Glomerular visceral epithelial cell (primary cell): Measurements from ENCODE around the gene RPS6KA5.
"Not testable (repeated sequence)": the region's sequence is repeated elsewhere in the genome, so short reads cannot be mapped to it uniquely, and the experiment has no call there.

ENCODE experiments used
- DNase-seq: peaks from one replicate; pipeline ENCODE4 v3.0.0-alpha.2; 2016; ENCODE audit errors: extremely low spot score

RPS6KA5 gene

DNA sequence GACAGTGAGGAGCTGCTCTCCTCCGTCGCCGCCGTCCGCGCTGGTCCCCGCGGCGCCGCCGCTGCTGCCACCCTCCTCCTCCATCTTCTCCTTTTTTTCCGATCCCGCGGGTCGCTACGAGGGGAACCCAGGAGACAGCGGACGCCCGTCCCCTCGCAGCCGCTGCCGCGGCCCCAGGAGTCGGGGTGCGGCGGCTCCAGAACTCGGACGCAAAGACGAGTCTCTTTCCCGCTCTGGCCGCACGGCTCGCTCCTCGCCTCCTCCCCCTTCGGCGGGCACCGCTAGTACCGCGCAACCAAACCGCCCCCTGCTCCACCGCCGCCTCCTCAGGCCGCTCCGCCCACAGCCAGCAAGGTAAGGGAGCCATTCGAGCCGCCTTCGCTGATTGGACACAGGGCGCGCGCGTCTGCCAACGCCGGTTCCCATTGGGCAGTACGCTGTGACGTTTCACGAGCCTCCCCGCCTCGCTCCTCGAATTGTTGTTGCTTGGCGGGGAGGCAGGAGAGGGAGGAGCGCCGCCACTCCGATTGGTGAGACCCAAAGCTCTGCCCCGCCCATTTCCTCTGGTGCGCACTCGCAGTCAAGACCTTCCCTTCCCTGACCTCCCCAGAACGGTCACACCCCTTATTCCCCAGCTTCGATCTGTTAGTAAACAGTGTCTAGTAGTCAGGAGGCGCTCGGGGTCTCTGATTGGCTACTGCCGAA, at the start of gene RPS6KA5:
Gene RPS6KA5, minus strand, starts transcription at position 291 of the 705 bp plus-strand sequence. Its CDS starts 207 bp downstream, at position 84.
- peak; percentile 100 for DNase-seq

DNA sequence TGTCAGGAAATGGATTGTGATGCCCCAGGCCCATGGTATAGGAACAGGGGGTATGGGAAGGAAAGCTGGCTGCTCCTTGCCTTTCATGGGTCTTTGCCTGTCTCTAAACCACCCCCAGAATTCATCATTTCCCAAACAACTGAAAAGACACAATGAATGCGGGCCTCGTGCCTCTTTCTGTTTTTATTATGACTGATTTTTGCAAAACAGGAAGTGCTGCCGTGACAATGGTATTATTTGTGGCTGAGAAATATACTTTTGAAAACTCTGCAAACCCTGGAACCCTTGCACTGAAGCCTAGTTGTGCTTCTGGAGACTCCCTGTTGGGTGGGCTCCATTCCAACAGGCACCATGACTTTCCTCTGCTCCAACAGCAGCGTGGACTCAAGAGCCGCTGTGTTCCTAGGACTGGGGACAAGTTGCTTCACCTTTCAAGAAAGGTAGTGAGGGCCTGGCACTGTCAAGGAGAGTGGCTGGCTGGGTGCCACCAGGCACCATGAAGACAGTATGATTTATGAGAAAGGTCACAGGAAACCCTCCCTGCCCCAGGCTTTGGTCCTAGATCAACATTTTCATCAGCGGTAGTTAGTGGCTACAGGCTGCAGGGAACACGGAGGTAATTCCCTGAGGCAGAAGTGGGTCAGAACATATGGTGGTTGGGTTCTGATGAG, 48.6 kb upstream of the RPS6KA5 start:
- DNase-seq = peak; percentile 7

DNA sequence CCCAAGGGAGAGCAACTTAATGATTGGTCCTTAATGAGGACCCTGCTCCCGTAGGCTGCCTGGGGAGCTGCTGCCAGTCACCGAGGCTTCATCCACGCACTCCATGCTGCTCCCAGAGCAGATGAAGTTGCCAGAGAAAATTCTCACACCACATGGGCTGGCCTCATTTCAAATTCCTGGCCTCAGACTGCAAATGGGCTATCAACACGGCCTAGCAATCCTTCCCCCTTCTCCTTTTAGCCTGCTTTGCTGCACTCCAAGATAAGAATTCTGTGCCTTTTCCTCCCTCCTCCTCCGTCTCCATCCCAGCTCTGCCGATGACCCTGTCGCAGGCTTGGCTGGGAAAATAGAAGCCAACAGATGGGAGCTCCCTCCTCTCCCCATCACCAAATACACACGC, 42.7 kb upstream of the RPS6KA5 start:
- DNase-seq = no peak

DNA sequence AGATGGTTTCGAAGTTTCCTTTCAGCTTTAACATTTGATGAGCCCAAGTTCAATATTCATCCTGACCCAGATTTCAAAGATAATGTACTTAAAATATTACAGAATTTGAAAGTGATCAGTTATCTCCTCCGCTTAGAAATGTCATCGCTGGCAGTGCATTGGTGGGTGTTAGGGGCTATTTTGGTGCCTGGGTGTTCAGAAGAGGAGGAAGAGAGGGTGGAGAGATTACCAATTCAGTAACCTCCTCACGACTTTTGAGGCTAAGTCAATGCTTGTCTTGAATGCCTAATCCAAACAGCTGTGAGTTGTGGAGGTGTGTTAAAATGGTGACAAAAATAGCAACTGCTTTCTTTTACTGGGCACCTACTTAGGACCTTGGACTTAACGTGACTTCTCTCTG, 39.7 kb upstream of the RPS6KA5 start:
- DNase-seq = no peak

DNA sequence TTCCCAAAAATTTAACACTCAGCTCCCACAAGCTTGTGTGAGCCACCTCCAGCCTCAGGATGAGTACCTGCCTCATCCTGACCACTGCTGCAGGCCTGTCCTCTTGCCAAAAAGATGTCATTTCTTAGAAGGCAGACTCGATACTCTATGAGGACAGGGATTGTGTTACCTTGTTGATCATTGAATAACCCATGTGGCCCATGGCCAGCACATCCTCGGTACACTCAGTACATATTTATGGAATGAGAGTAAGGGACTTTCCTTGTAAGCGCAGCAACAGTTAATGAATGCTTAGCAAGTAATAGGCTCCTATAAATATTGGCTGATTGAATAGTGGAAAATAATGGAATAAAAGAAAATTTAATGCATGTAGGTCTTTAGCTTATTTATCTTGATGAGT, 38.1 kb upstream of the RPS6KA5 start:
- DNase-seq = peak; percentile 16

DNA sequence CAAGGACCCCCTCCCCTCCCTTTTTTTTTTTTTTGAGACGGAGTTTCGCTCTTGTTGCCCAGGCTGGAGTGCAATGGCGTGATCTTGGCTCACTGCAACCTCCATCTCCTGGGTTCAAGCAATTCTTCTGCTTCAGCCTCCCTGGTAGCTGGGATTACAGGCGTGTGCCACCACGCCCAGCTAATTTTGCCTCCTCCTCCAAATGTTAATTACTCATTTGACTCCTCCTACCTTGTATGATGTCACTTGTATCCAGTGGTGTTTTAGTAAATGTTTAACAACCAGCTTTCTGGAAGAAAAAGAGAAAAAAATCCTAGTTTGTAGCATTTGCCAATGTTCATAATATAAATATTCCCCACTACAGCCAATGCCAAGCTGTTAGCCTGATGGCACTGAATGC, 37.2 kb upstream of the RPS6KA5 start:
- DNase-seq = not testable (repeated sequence)

DNA sequence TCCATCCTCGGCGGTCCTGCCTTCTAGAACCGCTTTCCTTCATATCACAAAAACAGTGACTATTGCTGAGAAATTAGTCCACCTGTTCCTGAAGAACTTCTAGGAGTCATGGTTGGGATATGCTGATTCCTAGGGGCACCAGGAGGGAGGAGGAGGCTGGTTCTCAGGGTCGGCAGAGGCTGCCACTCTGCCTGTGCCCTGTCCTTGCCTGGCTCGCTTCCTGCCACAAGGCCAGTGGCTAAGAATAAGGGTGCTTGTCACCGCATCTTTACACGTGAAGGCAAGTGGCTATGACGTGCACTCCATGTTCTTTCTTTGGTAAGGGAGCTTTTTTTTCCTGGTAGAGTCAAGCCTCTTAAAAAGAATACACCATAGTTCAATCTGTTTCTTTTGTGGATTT, 34.7 kb upstream of the RPS6KA5 start:
- no peak for DNase-seq

DNA sequence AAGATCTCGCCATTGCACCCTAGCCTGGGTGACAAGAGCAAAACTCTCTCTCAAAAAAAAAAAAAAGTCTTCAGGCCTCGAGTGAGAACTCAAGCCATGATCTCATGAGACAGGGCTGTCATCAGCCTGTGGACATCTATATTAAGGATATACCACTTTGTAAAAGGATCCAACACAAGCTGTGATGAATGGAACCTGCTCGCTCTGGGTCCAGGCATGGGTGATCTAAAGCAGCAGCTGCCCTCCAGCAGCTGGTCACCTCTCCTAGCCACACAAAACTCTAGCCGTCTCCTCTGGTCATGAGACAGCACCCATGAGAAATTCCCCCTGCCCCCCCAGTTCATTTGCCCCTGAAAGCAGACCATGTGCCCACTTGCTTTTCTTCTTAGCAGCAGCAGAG, 34.3 kb upstream of the RPS6KA5 start:
- DNase-seq = no peak

DNA sequence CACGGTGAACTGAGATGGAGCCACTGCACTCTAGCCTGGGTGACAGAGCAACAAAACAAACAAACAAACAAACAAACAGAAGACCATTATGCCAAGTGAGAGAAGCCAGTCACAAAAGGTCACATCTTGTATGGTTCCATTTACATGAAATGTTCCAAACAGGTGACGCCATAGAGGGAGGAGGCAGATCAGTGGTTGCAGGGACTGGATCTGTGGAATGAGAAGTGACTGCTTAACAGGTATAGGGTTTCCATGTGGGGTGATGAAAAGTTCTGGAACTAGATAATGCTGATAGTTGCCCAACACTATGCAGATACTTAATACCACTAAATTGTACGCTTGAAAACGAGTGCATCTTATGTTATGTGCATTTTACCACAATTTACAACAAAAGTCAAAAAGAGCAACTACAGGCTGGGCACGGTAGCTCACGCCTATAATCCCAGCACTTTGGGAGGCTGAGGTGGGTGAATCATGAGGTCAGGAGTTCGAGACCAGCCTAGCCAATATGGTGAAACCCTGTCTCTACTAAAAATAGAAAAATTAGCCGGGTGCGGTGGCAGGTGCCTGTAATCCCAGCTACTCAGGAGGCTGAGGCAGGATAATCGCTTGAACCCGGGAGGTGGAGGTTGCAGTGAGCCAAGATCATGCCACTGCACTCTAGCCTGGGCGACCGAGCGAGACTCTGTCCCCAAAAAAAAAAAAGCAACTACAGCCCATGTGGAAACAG, 33.5 kb upstream of the RPS6KA5 start:
- not testable (repeated sequence) for DNase-seq

DNA sequence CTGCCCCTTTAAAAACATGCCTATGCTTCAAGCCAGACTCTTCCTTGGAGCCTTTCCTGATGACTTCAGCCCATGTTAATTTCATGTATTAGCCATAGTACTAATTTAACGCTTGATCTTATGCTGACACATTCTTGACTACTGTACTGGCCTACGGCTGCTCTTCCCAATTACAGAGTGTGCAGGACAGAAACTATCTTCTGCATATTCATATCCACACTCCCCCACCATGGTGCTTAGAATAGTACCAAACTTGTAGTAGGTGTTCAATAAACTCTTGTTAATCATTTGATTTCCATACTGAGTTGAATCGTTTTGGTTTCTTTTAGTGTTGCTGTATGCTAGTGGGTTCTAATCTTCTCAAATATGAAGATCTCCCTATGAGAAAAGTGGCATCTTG, 31.6 kb upstream of the RPS6KA5 start:
- DNase-seq = no peak

DNA sequence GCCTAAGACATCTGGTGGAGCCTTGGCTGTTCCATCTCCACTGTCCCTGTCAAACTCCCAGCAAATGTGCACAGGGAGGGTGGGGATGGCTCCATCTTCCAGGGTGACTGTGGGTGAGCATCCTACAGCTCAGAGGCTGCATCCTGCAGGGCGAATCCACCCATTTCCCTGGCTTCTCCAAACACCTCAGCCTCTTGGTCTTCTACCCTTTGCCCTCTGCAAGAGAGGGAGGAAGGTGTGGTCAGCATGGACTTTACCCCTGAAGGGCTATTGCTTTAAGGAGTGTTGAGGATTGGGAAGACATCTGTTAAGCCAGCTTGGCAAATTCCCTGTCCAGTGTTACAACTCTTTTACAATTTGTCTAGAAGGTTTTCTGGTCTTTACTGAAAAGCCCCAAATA, 30.3 kb upstream of the RPS6KA5 start:
- no peak for DNase-seq

DNA sequence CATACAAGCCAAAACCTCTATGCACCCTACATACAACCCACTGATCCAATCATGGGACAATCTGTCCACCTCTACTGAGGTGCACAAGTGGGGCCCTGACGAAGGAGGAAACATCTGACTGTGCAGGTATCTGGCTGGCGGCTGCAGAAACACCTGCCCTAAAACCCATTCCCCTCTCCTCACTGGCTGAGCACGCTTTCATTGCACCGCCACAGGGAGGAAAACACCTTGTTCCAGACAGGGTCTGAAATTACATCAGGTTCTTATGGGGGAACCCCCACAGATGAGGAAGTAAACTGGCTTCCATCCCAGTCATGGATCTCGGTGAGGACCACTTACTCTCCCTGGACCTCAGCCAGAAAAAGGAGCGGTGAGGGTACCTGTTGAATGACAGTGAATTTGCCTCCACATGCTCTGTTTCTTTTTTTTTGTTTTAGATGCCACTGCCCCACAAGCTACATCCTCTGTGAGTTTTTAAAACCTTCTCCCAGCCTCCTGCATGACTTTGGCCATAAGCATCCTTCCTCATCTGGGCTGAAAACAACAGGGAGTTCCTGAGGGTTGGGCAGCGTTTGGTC, 29.6 kb upstream of the RPS6KA5 start:
- DNase-seq = no peak

DNA sequence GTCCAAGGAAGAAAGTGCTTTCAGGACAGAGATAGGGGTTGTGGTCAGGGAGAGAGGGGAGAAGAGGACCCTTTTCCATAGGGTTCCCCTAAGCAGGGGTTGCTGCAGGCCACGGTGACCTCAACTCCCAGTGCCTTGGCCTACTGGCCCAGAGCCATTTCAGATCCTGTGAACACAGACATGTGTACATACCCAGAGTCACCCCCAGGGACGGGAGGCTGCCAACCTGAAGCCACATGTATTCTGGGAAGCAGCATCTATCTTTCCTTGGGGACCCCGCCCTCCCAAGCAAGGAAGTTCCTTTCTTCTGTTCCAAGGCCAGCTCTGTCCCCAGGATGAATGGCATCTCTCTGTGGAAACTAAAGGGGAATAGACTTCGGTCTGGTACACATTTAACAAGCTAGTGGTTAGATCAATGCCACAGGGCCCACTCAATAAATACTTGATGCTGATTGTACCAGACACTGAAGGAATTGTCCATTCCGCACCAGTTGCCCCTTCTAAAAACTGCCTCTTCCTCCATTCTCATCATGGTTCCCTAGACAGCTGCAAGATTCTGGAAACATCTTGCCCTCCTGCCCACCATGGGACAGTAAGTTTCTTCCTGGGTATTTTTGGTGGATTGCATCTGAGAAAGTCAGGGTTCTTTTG, 28.3 kb upstream of the RPS6KA5 start:
- DNase-seq = no peak

DNA sequence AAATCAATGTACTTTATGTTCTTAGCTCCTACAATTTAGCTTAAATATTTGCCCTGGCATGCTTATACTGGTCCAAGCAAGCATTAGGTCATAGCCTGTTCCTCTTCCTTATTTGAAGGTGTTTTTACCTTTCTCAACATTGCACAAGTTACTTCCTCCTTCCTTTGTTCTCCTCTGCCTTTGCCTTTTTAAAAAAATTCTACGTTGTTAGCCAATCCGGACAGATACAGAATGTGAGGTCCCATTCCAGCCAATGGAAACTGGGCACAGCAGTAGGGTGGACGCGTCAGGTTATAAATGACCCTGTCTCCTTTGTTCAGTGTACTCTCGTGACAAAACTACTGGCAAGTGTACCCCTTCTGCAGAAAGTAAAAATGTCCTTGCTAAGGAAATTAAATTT, 27.0 kb upstream of the RPS6KA5 start:
- not testable (repeated sequence) for DNase-seq

DNA sequence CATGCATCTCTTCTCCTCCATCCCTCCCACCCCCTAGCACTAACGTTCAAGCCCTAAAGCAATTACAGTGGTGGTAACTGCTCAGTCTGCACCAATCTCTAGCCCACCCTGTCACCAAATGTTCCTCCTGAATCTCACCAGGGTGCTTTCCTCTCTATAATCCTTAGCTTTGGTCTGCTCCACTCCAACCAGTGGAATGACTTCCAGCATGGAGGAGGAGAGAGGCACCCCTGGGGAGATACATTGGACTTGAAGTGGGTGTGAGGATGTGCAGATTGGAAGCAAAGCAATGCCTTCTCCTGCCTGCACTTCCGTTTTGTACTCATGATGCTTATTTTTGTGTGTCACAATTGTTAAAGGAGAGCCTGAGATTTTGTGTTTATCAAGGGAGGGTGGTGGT, 24.1 kb upstream of the RPS6KA5 start:
- no peak for DNase-seq

DNA sequence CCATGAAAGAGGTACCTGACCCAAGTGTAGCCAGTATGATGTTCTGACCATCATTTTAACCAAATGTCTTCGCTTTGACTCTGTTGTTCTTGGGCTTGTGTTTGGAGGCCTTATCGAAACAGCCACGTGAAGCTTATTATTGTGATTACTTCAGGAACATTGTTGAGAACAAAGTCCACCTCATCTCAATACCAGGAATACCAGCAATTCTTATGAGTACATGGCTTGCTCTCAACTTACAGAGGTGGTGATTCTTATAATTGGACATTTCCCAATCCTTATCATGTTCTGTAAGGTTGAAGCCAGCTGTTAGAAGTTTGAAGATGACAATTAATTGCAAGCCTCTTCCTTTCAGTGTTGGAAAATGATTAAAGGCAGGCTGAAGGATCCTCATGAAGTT, 21.8 kb upstream of the RPS6KA5 start:
- no peak for DNase-seq

DNA sequence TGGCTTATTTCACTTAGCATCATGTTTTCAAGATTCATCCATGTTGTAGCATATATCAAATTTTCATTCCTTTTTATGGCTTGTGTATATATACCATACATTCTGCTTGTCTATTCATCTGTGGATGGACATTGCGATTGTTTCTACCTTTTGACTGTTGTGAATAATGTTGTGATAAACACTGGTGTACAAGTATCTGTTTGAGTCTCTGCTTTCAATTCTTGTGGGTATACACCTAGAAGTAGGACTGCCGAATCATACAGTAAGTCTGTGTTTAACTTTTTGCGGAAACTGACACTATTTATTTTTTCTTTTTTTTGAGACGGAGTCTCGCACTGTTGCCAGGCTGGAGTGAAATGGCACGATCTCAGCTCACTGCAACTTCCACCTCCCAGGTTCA, 19.6 kb upstream of the RPS6KA5 start:
- DNase-seq = no peak

DNA sequence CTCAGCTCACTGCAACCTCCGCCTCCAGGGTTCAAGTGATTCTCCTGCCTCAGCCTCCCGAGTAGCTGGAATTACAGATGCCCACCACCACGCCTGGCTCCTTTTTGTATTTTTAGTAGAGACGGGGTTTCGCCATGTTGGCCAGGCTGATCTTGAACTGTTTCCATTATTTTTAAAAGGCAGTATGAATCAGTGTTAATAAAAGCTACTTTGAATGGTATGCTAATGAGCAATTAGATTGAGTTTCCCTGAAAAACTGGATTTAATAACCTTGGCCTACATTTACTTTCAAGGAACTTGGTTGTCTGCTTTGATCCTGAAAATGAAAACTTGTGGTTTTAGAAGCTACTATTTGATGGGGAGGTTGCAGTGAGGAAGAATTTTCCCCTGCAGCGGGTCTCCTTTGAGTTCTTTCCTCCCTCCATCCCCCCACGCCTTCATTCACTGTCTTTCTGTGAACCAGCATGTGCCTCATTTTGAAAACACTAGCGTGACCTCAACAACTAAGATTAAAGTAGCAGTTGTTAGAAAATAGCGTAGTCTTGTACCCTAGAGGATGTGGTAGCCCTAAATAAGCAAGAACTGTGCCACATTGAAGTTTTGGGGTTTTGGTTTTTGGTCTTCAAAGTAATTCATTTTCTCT, 17.8 kb upstream of the RPS6KA5 start:
- no peak for DNase-seq

DNA sequence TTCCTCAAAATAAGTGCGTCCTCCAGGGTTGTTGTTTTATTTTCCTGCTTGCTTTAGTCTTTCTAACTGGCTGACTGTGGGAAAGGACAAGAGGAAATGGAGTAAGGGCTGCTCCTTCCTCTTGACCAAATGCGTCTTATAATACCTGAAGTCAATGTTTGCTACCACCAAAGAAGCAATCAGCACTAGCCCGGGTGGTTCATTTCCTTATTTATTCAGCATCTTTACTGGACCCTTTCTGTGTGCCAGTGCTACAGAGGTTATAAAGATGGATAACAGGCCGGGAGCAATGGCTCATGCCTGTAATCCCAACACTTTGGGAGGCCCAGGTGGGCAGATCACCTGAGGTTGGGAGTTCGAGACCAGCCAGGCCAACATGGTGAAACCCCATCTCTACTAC, 15.1 kb upstream of the RPS6KA5 start:
- no peak for DNase-seq

DNA sequence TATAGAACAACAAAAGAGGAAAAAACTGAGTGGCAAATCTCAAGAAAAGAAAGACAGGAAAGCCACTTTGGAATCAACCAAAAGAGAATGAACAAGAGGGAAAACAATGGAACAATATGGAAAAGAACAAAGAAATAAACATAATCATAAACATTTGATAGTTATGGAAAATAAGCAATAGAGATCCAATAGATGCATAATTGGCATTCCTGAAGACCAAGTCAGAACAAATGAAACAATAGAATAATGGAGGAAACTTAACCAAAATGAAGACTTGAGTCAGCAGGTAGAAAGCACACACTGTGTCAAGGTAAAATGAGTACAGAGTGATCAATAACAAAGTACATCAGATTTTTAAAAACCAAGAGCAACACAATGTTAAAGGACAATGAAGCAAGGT, 10.1 kb upstream of the RPS6KA5 start:
- no peak for DNase-seq

DNA sequence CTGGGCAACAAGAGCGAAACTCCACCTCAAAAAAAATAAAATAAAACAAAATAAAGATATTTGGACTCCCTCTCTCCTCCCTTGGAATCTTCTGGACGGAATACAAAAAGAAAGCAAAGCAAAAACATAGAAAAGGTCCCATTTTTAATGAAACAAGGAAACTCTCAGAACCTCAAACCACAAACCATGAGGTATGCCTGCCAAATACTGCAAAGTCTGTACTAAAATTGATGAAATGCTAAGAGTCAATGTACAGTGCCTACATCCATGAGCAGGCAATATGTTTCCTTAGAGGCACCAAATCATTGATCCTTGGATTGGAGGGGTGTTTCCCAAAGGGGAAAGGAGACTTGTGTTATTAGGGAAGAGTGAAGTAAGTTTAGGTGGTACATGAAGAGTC, 8.2 kb upstream of the RPS6KA5 start:
- DNase-seq = no peak

DNA sequence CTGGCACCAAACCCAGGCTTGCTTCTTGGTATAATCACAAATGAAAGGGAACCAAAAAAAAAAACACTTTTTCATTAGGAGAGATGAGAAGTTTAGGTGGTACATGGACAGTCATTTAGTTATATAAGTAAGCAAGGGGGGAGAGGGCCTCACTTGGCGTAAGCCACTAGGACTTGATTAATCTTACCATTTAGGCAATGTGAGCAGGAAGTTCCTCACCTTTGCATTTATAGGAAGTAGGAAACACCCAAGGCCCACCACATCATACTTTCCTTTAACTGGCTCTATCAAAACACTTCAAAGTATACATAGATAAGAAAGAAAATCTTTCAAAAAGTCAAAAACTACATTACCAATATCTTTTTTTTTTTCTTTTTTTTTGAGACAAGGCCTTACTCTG, 6.7 kb upstream of the RPS6KA5 start:
- no peak for DNase-seq
